ENCODE data around the gene OTX2. TPM values are rescaled to one million over a fixed set of nuclear protein-coding genes. Genes with fewer than 3 reads are reported as not detected.

The OTX2 gene
- total and polyA plus RNA-seq, 2 of the 4 experiments (the other 2 are of a cell fraction), result not detected

DNA sequence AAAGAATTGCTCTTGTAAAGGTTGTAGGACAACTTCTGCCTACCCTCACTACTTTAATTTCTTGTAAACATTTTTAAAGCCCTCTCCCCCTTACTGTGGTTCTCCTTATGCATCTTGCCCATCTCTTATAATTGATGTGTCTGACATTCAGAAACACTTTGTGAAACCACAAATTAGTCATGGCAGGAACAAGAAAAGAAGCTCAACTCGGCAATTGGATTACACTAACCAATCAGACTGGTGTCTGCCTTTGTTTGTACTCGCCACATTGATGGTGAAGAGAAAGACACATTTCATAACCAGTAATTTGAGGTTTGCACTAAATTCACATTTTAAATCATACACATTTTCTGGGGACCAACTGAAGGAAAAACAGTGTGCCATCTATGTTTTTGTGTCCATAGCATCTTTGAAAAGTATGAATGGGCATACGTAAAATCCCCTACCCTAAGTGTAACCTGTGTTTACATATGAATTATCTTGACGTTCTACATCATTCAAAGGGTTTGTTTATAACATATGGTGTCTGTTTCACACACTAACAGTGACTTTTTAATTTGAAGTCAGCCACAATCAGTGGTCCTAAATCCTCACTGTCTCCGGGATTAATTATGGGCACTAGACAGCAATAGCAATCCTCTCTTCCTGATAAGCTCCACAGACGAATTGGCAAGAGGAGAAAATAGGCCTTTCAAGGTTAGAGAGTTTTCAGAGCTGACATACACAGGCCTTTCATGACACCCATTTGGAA, 49.9 kb downstream of the OTX2 start:
- intact Hi-C loops (cut with micrococcal nuclease), result no loop called here
- Histone ChIP-seq H2AFZ (replicated peaks; ENCODE audit: low read length, poor library complexity) (no peak overlapping the region), H3K4me3 (ENCODE audit: insufficient read depth, low read depth, low read length) (no peak overlapping the region), H2BK20ac (ENCODE audit: low read depth, low read length) (no peak overlapping the region), H3K36me3 (ENCODE audit: control insufficient read depth, insufficient read depth, low read length) (no peaks in the 10 kb centered on the region), H4K5ac (ENCODE audit: low read depth, low read length) (no peak overlapping the region), H4K20me1 (ENCODE audit: insufficient read depth, low read length) (no peaks in the 10 kb centered on the region), H2BK120ac (ENCODE audit: low read depth, low read length) (no peak overlapping the region), H2AK5ac (ENCODE audit: low read depth, low read length) (no peak overlapping the region), H3K4me2 (ENCODE audit: low read depth, low read length) (no peak overlapping the region), H2BK15ac (ENCODE audit: low read depth, low read length) (no peak overlapping the region), H3K18ac (ENCODE audit: low read depth, low read length) (no peak overlapping the region), H3K14ac (replicated peaks; ENCODE audit: low read depth, low read length) (no peak overlapping the region), H3K9me1 (ENCODE audit: insufficient read depth, low read length) (no peaks in the 10 kb centered on the region), H3K27me3 (ENCODE audit: control insufficient read depth, insufficient read depth, low read length) (no peaks in the 10 kb centered on the region), H4K91ac (ENCODE audit: insufficient read depth, low read depth, low read length) (no peak overlapping the region), H3K56ac (ENCODE audit: extremely low read depth, insufficient read depth, low read length) (no peak overlapping the region), H3K27ac (ENCODE audit: insufficient read depth, low read length) (no peak overlapping the region), H3K79me1 (ENCODE audit: low read depth in 1 of 2, low read length in 2 of 2) (no peaks in the 10 kb centered on the region), H3K4me1 (ENCODE audit: control insufficient read depth, insufficient read depth, low read length) (no peaks in the 10 kb centered on the region), H3K23ac (ENCODE audit: low read depth, low read length) (no peak overlapping the region), H3K9me3 (ENCODE audit: control insufficient read depth, insufficient read depth, low read length) (no peaks in the 10 kb centered on the region), H4K8ac (ENCODE audit: low read depth in 2 of 2, low read length in 2 of 2) (no peak overlapping the region), H2AK9ac (replicated peaks; ENCODE audit: low read depth, low read length, poor library complexity) (no peak overlapping the region), H3K9ac (ENCODE audit: low read depth, low read length) (no peak overlapping the region), H2BK5ac (ENCODE audit: low read depth, low read length, poor library complexity, severe bottlenecking) (no peak overlapping the region), H3K4ac (ENCODE audit: low read depth, low read length) (no peak overlapping the region)
- dilution Hi-C loops (cut with HindIII; ENCODE audit: low sequenced_read_pairs, unreplicated experiment), result no loop called here
- DNase-seq (no peak), ATAC-seq (ENCODE audit: low read depth) (no peak)
- TF ChIP-seq BHLHE40 (IDR thresholded peaks at IDR 0.05; ENCODE audit: low read depth, low read length), result no peak
- TF ChIP-seq, protein P1, sequence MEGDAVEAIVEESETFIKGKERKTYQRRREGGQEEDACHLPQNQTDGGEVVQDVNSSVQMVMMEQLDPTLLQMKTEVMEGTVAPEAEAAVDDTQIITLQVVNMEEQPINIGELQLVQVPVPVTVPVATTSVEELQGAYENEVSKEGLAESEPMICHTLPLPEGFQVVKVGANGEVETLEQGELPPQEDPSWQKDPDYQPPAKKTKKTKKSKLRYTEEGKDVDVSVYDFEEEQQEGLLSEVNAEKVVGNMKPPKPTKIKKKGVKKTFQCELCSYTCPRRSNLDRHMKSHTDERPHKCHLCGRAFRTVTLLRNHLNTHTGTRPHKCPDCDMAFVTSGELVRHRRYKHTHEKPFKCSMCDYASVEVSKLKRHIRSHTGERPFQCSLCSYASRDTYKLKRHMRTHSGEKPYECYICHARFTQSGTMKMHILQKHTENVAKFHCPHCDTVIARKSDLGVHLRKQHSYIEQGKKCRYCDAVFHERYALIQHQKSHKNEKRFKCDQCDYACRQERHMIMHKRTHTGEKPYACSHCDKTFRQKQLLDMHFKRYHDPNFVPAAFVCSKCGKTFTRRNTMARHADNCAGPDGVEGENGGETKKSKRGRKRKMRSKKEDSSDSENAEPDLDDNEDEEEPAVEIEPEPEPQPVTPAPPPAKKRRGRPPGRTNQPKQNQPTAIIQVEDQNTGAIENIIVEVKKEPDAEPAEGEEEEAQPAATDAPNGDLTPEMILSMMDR (conservative IDR thresholded peaks at IDR 0.05; ENCODE audit: low read depth, low read length), result no peak
- TF ChIP-seq MXI1 (IDR thresholded peaks at IDR 0.05; ENCODE audit: borderline replicate concordance, low read depth, low read length), result no peak
- no peak for TF ChIP-seq SMC3 (IDR thresholded peaks at IDR 0.05; ENCODE audit: low read depth, low read length)
- TF ChIP-seq CHD1 (IDR thresholded peaks at IDR 0.05; ENCODE audit: low read depth, low read length), result no peak
- TF ChIP-seq, protein P2, sequence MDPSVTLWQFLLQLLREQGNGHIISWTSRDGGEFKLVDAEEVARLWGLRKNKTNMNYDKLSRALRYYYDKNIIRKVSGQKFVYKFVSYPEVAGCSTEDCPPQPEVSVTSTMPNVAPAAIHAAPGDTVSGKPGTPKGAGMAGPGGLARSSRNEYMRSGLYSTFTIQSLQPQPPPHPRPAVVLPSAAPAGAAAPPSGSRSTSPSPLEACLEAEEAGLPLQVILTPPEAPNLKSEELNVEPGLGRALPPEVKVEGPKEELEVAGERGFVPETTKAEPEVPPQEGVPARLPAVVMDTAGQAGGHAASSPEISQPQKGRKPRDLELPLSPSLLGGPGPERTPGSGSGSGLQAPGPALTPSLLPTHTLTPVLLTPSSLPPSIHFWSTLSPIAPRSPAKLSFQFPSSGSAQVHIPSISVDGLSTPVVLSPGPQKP (IDR thresholded peaks at IDR 0.05; ENCODE audit: borderline replicate concordance, low read depth, low read length), result no peak
- BruUV-seq (replicated peaks), result no TSS peak
- in situ Hi-C loops (cut with MboI; ENCODE audit: low sequenced_read_pairs), result no loop called here
- CTCF ChIA-PET, result no interaction called here
- POLR2A ChIA-PET (ENCODE audit: unreplicated experiment), result no interaction called here
- no CpG with 5 or more reads among the region's 6 CpGs for WGBS, 2 experiments (ENCODE audit: extremely low coverage in 2 of 2, insufficient read length in 1 of 2)

Data from IMR-90 (cell line).